GM19043 (cell line): ENCODE measurements around the gene NR4A2.
A peak's percentile ranks its signal among the peaks of the same experiment; 100 is the strongest.

Source experiments
- ATAC-seq: cut with Tn5 transposase; IDR thresholded peaks from one replicate; pipeline ENCODE4 v1.9.1; 2021; ENCODE audit warnings: low read depth; ENCODE audit not compliant: unreplicated experiment

The NR4A2 gene

GRCh38 chr2:156340804-156341451, 8.4 kb upstream of the NR4A2 start:
- ATAC-seq = no peak

- ATAC-seq = no peak
Observed at GRCh38 chr2:156340377-156340776, 7.9 kb upstream of the NR4A2 start.

- no peak for ATAC-seq
Observed at GRCh38 chr2:156339865-156340264, 7.3 kb upstream of the NR4A2 start.

- no peak for ATAC-seq
Observed at GRCh38 chr2:156339110-156339847, 6.8 kb upstream of the NR4A2 start.

GRCh38 chr2:156338578-156338977, 6.1 kb upstream of the NR4A2 start:
- ATAC-seq = no peak

- peak; percentile 16 for ATAC-seq
Observed at GRCh38 chr2:156334496-156335478, 2.3 kb upstream of the NR4A2 start.

- ATAC-seq = peak; percentile 33
Observed at GRCh38 chr2:156333951-156334495, 1.5 kb upstream of the NR4A2 start.

- ATAC-seq = peak; percentile 16
Observed at GRCh38 chr2:156333274-156333950, 891 bp upstream of the NR4A2 start.

GRCh38 chr2:156332284-156332533, 312 bp downstream of the NR4A2 start:
- peak; percentile 5 for ATAC-seq

- no peak for ATAC-seq
Observed at GRCh38 chr2:156331572-156332283, 793 bp downstream of the NR4A2 start.

- ATAC-seq = no peak
Observed at GRCh38 chr2:156329927-156330726, 2.4 kb downstream of the NR4A2 start.

GRCh38 chr2:156329031-156329926, 3.2 kb downstream of the NR4A2 start:
- no peak for ATAC-seq

GRCh38 chr2:156327835-156328695, 4.5 kb downstream of the NR4A2 start:
- no peak for ATAC-seq

GRCh38 chr2:156326526-156327095, 5.9 kb downstream of the NR4A2 start:
- no peak for ATAC-seq

- ATAC-seq = no peak
Observed at GRCh38 chr2:156325688-156326525, 6.6 kb downstream of the NR4A2 start.

GRCh38 chr2:156323754-156324153, 8.8 kb downstream of the NR4A2 start:
- ATAC-seq = no peak
